Liver (tissue), 9 donors: ENCODE results near the gene DEK. TPM values are rescaled to one million over a fixed set of nuclear protein-coding genes. Genes with fewer than 3 reads are reported as not detected.

Source experiments
- DNase-seq: peaks from one replicate; pipeline ENCODE4 v3.0.0-alpha.2; 2017; ENCODE audit warnings: low spot score
- H3K27ac ChIP-seq, 2 donors: one replicate each; pipeline ENCODE4 v1.7.0; 2013; ENCODE audit warnings: inconsistent platforms in 2 of 2, low read length in 2 of 2, control low read depth in 1 of 2, low read depth in 1 of 2, mild to moderate bottlenecking in 1 of 2
- H3K27me3 ChIP-seq, 4 donors: one replicate each; pipeline versions ENCODE4 v1.6.1 to v1.7.0; 2013; ENCODE audit warnings: low read length in 3 of 4, inconsistent platforms in 1 of 4, mild to moderate bottlenecking in 1 of 4, moderate library complexity in 1 of 4; ENCODE audit not compliant: control insufficient read depth in 4 of 4, insufficient read depth in 4 of 4
- H3K36me3 ChIP-seq, 4 donors: one replicate each; pipeline versions ENCODE4 v1.6.1 to v1.7.0; 2013; ENCODE audit warnings: low read length in 3 of 4, mild to moderate bottlenecking in 3 of 4, low read depth in 1 of 4, moderate library complexity in 1 of 4; ENCODE audit not compliant: control insufficient read depth in 4 of 4, insufficient read depth in 3 of 4
- H3K4me1 ChIP-seq, 4 donors: one replicate each; pipeline versions ENCODE4 v1.6.1 to v1.7.0; 2013; ENCODE audit warnings: low read length in 3 of 4, mild to moderate bottlenecking in 3 of 4, moderate library complexity in 1 of 4; ENCODE audit not compliant: control insufficient read depth in 4 of 4, insufficient read depth in 4 of 4
- H3K4me3 ChIP-seq, 3 donors: one replicate each; pipeline versions ENCODE4 v1.6.1 to v1.7.0; 2013; ENCODE audit warnings: low read length in 3 of 3, control low read depth in 1 of 3, low read depth in 1 of 3, mild to moderate bottlenecking in 1 of 3
- H3K9ac ChIP-seq, 2 donors: one replicate each; pipeline ENCODE4 v1.7.0; 2013; ENCODE audit warnings: low read length in 2 of 2, mild to moderate bottlenecking in 2 of 2, moderate library complexity in 2 of 2, control low read depth in 1 of 2, low read depth in 1 of 2
- H3K9me3 ChIP-seq, 4 donors: one replicate each; pipeline versions ENCODE4 v1.6.1 to v1.7.0; 2013; ENCODE audit warnings: low read length in 3 of 4; ENCODE audit not compliant: control insufficient read depth in 4 of 4
- ATF3 ChIP-seq: IDR thresholded peaks from 2 replicates; pipeline ENCODE4 v1.6.1; 2016; ENCODE audit warnings: antibody characterized with exemption
- CTCF ChIP-seq: fragments of 150-350 bp; IDR thresholded peaks from 2 replicates; pipeline ENCODE4 v1.5.1; 2017; ENCODE audit warnings: improper control_type of control experiment, low read depth, low read length; ENCODE audit not compliant: missing input control
- EGR1 ChIP-seq, 2 donors: IDR thresholded peaks; 2 replicates each; pipeline ENCODE4 v1.6.1; 2016 to 2018; ENCODE audit warnings: antibody characterized with exemption in 2 of 2, low read depth in 2 of 2
- FOXA2 ChIP-seq: IDR thresholded peaks from 2 replicates; pipeline ENCODE4 v1.6.1; 2016; ENCODE audit warnings: antibody characterized with exemption
- GABPA ChIP-seq, 2 donors: IDR thresholded peaks in 1 of 2; conservative IDR thresholded peaks in 1 of 2; 2 replicates each; pipeline ENCODE4 v1.6.1; 2016; ENCODE audit warnings: antibody characterized with exemption in 2 of 2, mild to moderate bottlenecking in 1 of 2, moderate library complexity in 1 of 2
- HNF4A ChIP-seq, 2 donors: conservative IDR thresholded peaks; 2 replicates each; pipeline ENCODE4 v1.6.1; 2016; ENCODE audit warnings: antibody characterized with exemption in 2 of 2, mild to moderate bottlenecking in 2 of 2
- HNF4G ChIP-seq: IDR thresholded peaks from 2 replicates; pipeline ENCODE4 v1.6.1; 2016; ENCODE audit warnings: antibody characterized with exemption
- JUND ChIP-seq, 2 donors: IDR thresholded peaks; 2 replicates each; pipeline ENCODE4 v1.6.1; 2016; ENCODE audit warnings: antibody characterized with exemption in 2 of 2
- NR2F2 ChIP-seq: IDR thresholded peaks from 2 replicates; pipeline ENCODE4 v1.6.1; 2016; ENCODE audit warnings: antibody characterized with exemption
- RAD21 ChIP-seq, 2 donors: IDR thresholded peaks; 2 replicates each; pipeline ENCODE4 v1.6.1; 2016; ENCODE audit warnings: antibody characterized with exemption in 2 of 2, mild to moderate bottlenecking in 2 of 2
- REST ChIP-seq: IDR thresholded peaks from 2 replicates; pipeline ENCODE4 v1.6.1; 2016; ENCODE audit warnings: antibody characterized with exemption, mild to moderate bottlenecking
- SP1 ChIP-seq: IDR thresholded peaks from 2 replicates; pipeline ENCODE4 v1.6.1; 2018; ENCODE audit warnings: antibody characterized with exemption, mild to moderate bottlenecking
- TAF1 ChIP-seq: conservative IDR thresholded peaks from 2 replicates; pipeline ENCODE4 v1.6.1; 2016; ENCODE audit warnings: antibody characterized with exemption, mild to moderate bottlenecking
- YY1 ChIP-seq: IDR thresholded peaks from 2 replicates; pipeline ENCODE4 v1.6.1; 2016; ENCODE audit warnings: antibody characterized with exemption, mild to moderate bottlenecking
- ZBTB33 ChIP-seq: IDR thresholded peaks from 2 replicates; pipeline ENCODE4 v1.6.1; 2016; ENCODE audit warnings: antibody characterized with exemption
- WGBS: extraction: QIAGEN DNeasy Blood & Tissue Kit; methylation state at CpG from one replicate; pipeline ENCODE4 v1.1.7; 2013; 5-methylcytosine and 5-hydroxymethylcytosine counted together
- polyA plus RNA-seq, 2 donors: library from polyadenylated mRNA; stranded (reverse) in 1 of 2; unstranded in 1 of 2; fragments of 200-250 nt in 1 of 2; fragments of >200 nt in 1 of 2; fragmentation: Nextera tagmentation in 1 of 2; extraction: Ambion mirVana in 1 of 2; gene quantifications; one replicate each; pipeline versions ENCODE4 v1.2.1 to v1.2.3, GENCODE V29; 2013 to 2015
- total RNA-seq, 2 donors: library from RNA; depleted of rRNA; stranded (reverse); fragments of >200 nt; gene quantifications; one replicate each; pipeline ENCODE4 v1.2.3, GENCODE V29; 2014
- donor health status: healthy.
- donor health status: healthy.
- donor health status: healthy.
- donor health status: healthy.
- donor health status: healthy.

Gene DEK
- total and polyA plus RNA-seq, 4 donors, result 19.7 to 92.6 (median 26.8) TPM

GRCh38 chr6:18302561-18303439 is 38.5 kb upstream of the DEK start:
- no peak overlapping the region for H3K9ac ChIP-seq
- no peak for TF ChIP-seq CTCF
- TF ChIP-seq JUND (IDR thresholded peaks at IDR 0.05), result no peak
- TF ChIP-seq SP1, result no peak
- TF ChIP-seq TAF1, result no peak
- no peak for TF ChIP-seq NR2F2
- no peak for TF ChIP-seq HNF4G
- no peak for TF ChIP-seq REST
- TF ChIP-seq RAD21 (IDR thresholded peaks at IDR 0.05), result peak in 1 of 2 donors; percentile 21
- H3K27ac ChIP-seq, result no peak overlapping the region
- no peaks in the 10 kb centered on the region for H3K4me1 ChIP-seq
- 86% methylated on average over 8 of the region's 8 CpGs for WGBS
- no peaks in the 10 kb centered on the region for H3K9me3 ChIP-seq
- H3K36me3 ChIP-seq, result no peaks in the 10 kb centered on the region
- no peaks in the 10 kb centered on the region for H3K27me3 ChIP-seq
- DNase-seq, result no peak
- no peak overlapping the region for H3K4me3 ChIP-seq

GRCh38 chr6:18293076-18293904 is 29.0 kb upstream of the DEK start:
- no peak for TF ChIP-seq HNF4A (conservative IDR thresholded peaks at IDR 0.05)
- TF ChIP-seq NR2F2, result no peak
- no peak for TF ChIP-seq FOXA2
- no peak for TF ChIP-seq SP1
- TF ChIP-seq EGR1 (IDR thresholded peaks at IDR 0.05; ENCODE audit: low read depth in 2 of 2), result no peak
- TF ChIP-seq TAF1, result no peak
- no peak for TF ChIP-seq ATF3
- no peak for TF ChIP-seq GABPA (IDR thresholded peaks at IDR 0.05 in 1 of 2, conservative IDR thresholded peaks at IDR 0.05 in 1 of 2)
- TF ChIP-seq YY1, result no peak
- TF ChIP-seq ZBTB33, result no peak
- TF ChIP-seq CTCF, result no peak
- no peak for TF ChIP-seq HNF4G
- no peaks in the 10 kb centered on the region for H3K9me3 ChIP-seq
- no peak for DNase-seq
- H3K27ac ChIP-seq, result no peak overlapping the region
- no peak overlapping the region for H3K9ac ChIP-seq
- no peak overlapping the region for H3K4me3 ChIP-seq
- H3K36me3 ChIP-seq, result no peaks in the 10 kb centered on the region
- WGBS, result 71% methylated on average over 6 of the region's 6 CpGs
- no peaks in the 10 kb centered on the region for H3K27me3 ChIP-seq
- no peaks in the 10 kb centered on the region for H3K4me1 ChIP-seq
